Liver (tissue), 9 donors: Measurements from ENCODE around the gene SRSF10. TPM values are rescaled to one million over a fixed set of nuclear protein-coding genes. Genes with fewer than 3 reads are reported as not detected.
"Not testable (repeated sequence)": the region's sequence is repeated elsewhere in the genome, so short reads cannot be mapped to it uniquely, and the experiment has no call there.

Experiments used
- DNase-seq: peaks from one replicate; pipeline ENCODE4 v3.0.0-alpha.2; 2017; ENCODE audit warnings: low spot score
- H3K27ac ChIP-seq, 2 donors: one replicate each; pipeline ENCODE4 v1.7.0; 2013; ENCODE audit warnings: inconsistent platforms in 2 of 2, low read length in 2 of 2, control low read depth in 1 of 2, low read depth in 1 of 2, mild to moderate bottlenecking in 1 of 2
- H3K27me3 ChIP-seq, 4 donors: one replicate each; pipeline versions ENCODE4 v1.6.1 to v1.7.0; 2013; ENCODE audit warnings: low read length in 3 of 4, inconsistent platforms in 1 of 4, mild to moderate bottlenecking in 1 of 4, moderate library complexity in 1 of 4; ENCODE audit not compliant: control insufficient read depth in 4 of 4, insufficient read depth in 4 of 4
- H3K36me3 ChIP-seq, 4 donors: one replicate each; pipeline versions ENCODE4 v1.6.1 to v1.7.0; 2013; ENCODE audit warnings: low read length in 3 of 4, mild to moderate bottlenecking in 3 of 4, low read depth in 1 of 4, moderate library complexity in 1 of 4; ENCODE audit not compliant: control insufficient read depth in 4 of 4, insufficient read depth in 3 of 4
- H3K4me1 ChIP-seq, 4 donors: one replicate each; pipeline versions ENCODE4 v1.6.1 to v1.7.0; 2013; ENCODE audit warnings: low read length in 3 of 4, mild to moderate bottlenecking in 3 of 4, moderate library complexity in 1 of 4; ENCODE audit not compliant: control insufficient read depth in 4 of 4, insufficient read depth in 4 of 4
- H3K4me3 ChIP-seq, 3 donors: one replicate each; pipeline versions ENCODE4 v1.6.1 to v1.7.0; 2013; ENCODE audit warnings: low read length in 3 of 3, control low read depth in 1 of 3, low read depth in 1 of 3, mild to moderate bottlenecking in 1 of 3
- H3K9ac ChIP-seq, 2 donors: one replicate each; pipeline ENCODE4 v1.7.0; 2013; ENCODE audit warnings: low read length in 2 of 2, mild to moderate bottlenecking in 2 of 2, moderate library complexity in 2 of 2, control low read depth in 1 of 2, low read depth in 1 of 2
- H3K9me3 ChIP-seq, 4 donors: one replicate each; pipeline versions ENCODE4 v1.6.1 to v1.7.0; 2013; ENCODE audit warnings: low read length in 3 of 4; ENCODE audit not compliant: control insufficient read depth in 4 of 4
- EGR1 ChIP-seq, 2 donors: IDR thresholded peaks; 2 replicates each; pipeline ENCODE4 v1.6.1; 2016 to 2018; ENCODE audit warnings: antibody characterized with exemption in 2 of 2, low read depth in 2 of 2
- FOXA1 ChIP-seq: IDR thresholded peaks from 2 replicates; pipeline ENCODE4 v1.6.1; 2016; ENCODE audit warnings: antibody characterized with exemption
- FOXA2 ChIP-seq: IDR thresholded peaks from 2 replicates; pipeline ENCODE4 v1.6.1; 2016; ENCODE audit warnings: antibody characterized with exemption
- GABPA ChIP-seq, 2 donors: IDR thresholded peaks in 1 of 2; conservative IDR thresholded peaks in 1 of 2; 2 replicates each; pipeline ENCODE4 v1.6.1; 2016; ENCODE audit warnings: antibody characterized with exemption in 2 of 2, mild to moderate bottlenecking in 1 of 2, moderate library complexity in 1 of 2
- HNF4A ChIP-seq, 2 donors: conservative IDR thresholded peaks; 2 replicates each; pipeline ENCODE4 v1.6.1; 2016; ENCODE audit warnings: antibody characterized with exemption in 2 of 2, mild to moderate bottlenecking in 2 of 2
- HNF4G ChIP-seq: IDR thresholded peaks from 2 replicates; pipeline ENCODE4 v1.6.1; 2016; ENCODE audit warnings: antibody characterized with exemption
- JUND ChIP-seq, 2 donors: IDR thresholded peaks; 2 replicates each; pipeline ENCODE4 v1.6.1; 2016; ENCODE audit warnings: antibody characterized with exemption in 2 of 2
- NR2F2 ChIP-seq: IDR thresholded peaks from 2 replicates; pipeline ENCODE4 v1.6.1; 2016; ENCODE audit warnings: antibody characterized with exemption
- RAD21 ChIP-seq, 2 donors: IDR thresholded peaks; 2 replicates each; pipeline ENCODE4 v1.6.1; 2016; ENCODE audit warnings: antibody characterized with exemption in 2 of 2, mild to moderate bottlenecking in 2 of 2
- RXRA ChIP-seq, 2 donors: IDR thresholded peaks; 2 replicates each; pipeline ENCODE4 v1.6.1; 2017 to 2018; ENCODE audit warnings: antibody characterized with exemption in 2 of 2, mild to moderate bottlenecking in 1 of 2
- SP1 ChIP-seq: IDR thresholded peaks from 2 replicates; pipeline ENCODE4 v1.6.1; 2018; ENCODE audit warnings: antibody characterized with exemption, mild to moderate bottlenecking
- TAF1 ChIP-seq: conservative IDR thresholded peaks from 2 replicates; pipeline ENCODE4 v1.6.1; 2016; ENCODE audit warnings: antibody characterized with exemption, mild to moderate bottlenecking
- YY1 ChIP-seq: IDR thresholded peaks from 2 replicates; pipeline ENCODE4 v1.6.1; 2016; ENCODE audit warnings: antibody characterized with exemption, mild to moderate bottlenecking
- WGBS: extraction: QIAGEN DNeasy Blood & Tissue Kit; methylation state at CpG from one replicate; pipeline ENCODE4 v1.1.7; 2013; 5-methylcytosine and 5-hydroxymethylcytosine counted together
- polyA plus RNA-seq, 2 donors: library from polyadenylated mRNA; stranded (reverse) in 1 of 2; unstranded in 1 of 2; fragments of 200-250 nt in 1 of 2; fragments of >200 nt in 1 of 2; fragmentation: Nextera tagmentation in 1 of 2; extraction: Ambion mirVana in 1 of 2; gene quantifications; one replicate each; pipeline versions ENCODE4 v1.2.1 to v1.2.3, GENCODE V29; 2013 to 2015
- total RNA-seq, 2 donors: library from RNA; depleted of rRNA; stranded (reverse); fragments of >200 nt; gene quantifications; one replicate each; pipeline ENCODE4 v1.2.3, GENCODE V29; 2014
- TF ChIP-seq, protein P1 (sequence below): IDR thresholded peaks from 2 replicates; pipeline ENCODE4 v1.6.1; 2016; ENCODE audit warnings: antibody characterized with exemption, mild to moderate bottlenecking
- TF ChIP-seq, protein P2 (sequence below): IDR thresholded peaks from 2 replicates; pipeline ENCODE4 v1.6.1; 2016; ENCODE audit warnings: antibody characterized with exemption
- TF ChIP-seq, protein P3 (sequence below): IDR thresholded peaks from 2 replicates; pipeline ENCODE4 v1.6.1; 2016; ENCODE audit warnings: antibody characterized with exemption
- TF ChIP-seq, protein P4 (sequence below): fragments of 150-350 bp; IDR thresholded peaks from 2 replicates; pipeline ENCODE4 v1.5.1; 2017; ENCODE audit warnings: improper control_type of control experiment, low read depth, low read length; ENCODE audit not compliant: missing input control
- TF ChIP-seq, protein P5 (sequence below): IDR thresholded peaks from 2 replicates; pipeline ENCODE4 v1.6.1; 2016; ENCODE audit warnings: antibody characterized with exemption
- donor health status: healthy.
- donor health status: healthy.
- donor health status: healthy.
- donor health status: healthy.
- donor health status: healthy.

SRSF10 gene
- total and polyA plus RNA-seq, 4 donors: 29.9 to 77.5 (median 63.8) TPM

DNA sequence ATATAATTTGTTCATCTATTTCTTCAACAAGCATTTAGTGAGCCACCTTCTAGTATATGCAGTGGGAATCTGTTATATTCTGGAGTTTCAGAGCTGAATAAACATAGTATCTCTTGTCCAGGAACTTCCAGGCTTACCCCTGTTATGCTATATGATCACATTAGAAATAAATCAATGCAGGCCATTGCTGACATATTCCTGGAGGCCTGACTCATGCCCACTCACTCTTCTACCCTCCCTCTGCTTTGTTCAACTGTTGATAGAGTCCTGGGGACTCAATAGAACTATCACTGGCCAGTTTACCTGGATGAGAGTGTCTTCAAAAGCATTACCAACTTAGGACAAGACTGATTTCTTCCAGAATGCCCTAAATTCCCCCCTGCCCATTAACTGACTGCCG, 29.3 kb upstream of the SRSF10 start:
- Histone ChIP-seq H3K27me3 (no peaks in the 10 kb centered on the region), H3K27ac (no peak overlapping the region), H3K4me3 (no peak overlapping the region), H3K9ac (no peak overlapping the region), H3K36me3 (no peaks in the 10 kb centered on the region), H3K4me1 (no peaks in the 10 kb centered on the region), H3K9me3 (no peaks in the 10 kb centered on the region)
- TF ChIP-seq EGR1 (IDR thresholded peaks at IDR 0.05; ENCODE audit: low read depth in 2 of 2) (no peak), RXRA (IDR thresholded peaks at IDR 0.05) (no peak), HNF4G (no peak), NR2F2 (no peak), JUND (IDR thresholded peaks at IDR 0.05) (no peak), RAD21 (IDR thresholded peaks at IDR 0.05) (no peak), HNF4A (conservative IDR thresholded peaks at IDR 0.05) (no peak), FOXA2 (no peak), GABPA (IDR thresholded peaks at IDR 0.05 in 1 of 2, conservative IDR thresholded peaks at IDR 0.05 in 1 of 2) (no peak), FOXA1 (no peak), YY1 (no peak), TAF1 (no peak), SP1 (no peak)
- TF ChIP-seq, protein P1, sequence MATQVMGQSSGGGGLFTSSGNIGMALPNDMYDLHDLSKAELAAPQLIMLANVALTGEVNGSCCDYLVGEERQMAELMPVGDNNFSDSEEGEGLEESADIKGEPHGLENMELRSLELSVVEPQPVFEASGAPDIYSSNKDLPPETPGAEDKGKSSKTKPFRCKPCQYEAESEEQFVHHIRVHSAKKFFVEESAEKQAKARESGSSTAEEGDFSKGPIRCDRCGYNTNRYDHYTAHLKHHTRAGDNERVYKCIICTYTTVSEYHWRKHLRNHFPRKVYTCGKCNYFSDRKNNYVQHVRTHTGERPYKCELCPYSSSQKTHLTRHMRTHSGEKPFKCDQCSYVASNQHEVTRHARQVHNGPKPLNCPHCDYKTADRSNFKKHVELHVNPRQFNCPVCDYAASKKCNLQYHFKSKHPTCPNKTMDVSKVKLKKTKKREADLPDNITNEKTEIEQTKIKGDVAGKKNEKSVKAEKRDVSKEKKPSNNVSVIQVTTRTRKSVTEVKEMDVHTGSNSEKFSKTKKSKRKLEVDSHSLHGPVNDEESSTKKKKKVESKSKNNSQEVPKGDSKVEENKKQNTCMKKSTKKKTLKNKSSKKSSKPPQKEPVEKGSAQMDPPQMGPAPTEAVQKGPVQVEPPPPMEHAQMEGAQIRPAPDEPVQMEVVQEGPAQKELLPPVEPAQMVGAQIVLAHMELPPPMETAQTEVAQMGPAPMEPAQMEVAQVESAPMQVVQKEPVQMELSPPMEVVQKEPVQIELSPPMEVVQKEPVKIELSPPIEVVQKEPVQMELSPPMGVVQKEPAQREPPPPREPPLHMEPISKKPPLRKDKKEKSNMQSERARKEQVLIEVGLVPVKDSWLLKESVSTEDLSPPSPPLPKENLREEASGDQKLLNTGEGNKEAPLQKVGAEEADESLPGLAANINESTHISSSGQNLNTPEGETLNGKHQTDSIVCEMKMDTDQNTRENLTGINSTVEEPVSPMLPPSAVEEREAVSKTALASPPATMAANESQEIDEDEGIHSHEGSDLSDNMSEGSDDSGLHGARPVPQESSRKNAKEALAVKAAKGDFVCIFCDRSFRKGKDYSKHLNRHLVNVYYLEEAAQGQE: no peak
- TF ChIP-seq, protein P2, sequence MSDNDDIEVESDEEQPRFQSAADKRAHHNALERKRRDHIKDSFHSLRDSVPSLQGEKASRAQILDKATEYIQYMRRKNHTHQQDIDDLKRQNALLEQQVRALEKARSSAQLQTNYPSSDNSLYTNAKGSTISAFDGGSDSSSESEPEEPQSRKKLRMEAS: no peak
- TF ChIP-seq, protein P3, sequence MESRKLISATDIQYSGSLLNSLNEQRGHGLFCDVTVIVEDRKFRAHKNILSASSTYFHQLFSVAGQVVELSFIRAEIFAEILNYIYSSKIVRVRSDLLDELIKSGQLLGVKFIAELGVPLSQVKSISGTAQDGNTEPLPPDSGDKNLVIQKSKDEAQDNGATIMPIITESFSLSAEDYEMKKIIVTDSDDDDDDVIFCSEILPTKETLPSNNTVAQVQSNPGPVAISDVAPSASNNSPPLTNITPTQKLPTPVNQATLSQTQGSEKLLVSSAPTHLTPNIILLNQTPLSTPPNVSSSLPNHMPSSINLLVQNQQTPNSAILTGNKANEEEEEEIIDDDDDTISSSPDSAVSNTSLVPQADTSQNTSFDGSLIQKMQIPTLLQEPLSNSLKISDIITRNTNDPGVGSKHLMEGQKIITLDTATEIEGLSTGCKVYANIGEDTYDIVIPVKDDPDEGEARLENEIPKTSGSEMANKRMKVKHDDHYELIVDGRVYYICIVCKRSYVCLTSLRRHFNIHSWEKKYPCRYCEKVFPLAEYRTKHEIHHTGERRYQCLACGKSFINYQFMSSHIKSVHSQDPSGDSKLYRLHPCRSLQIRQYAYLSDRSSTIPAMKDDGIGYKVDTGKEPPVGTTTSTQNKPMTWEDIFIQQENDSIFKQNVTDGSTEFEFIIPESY: no peak
- TF ChIP-seq, protein P4, sequence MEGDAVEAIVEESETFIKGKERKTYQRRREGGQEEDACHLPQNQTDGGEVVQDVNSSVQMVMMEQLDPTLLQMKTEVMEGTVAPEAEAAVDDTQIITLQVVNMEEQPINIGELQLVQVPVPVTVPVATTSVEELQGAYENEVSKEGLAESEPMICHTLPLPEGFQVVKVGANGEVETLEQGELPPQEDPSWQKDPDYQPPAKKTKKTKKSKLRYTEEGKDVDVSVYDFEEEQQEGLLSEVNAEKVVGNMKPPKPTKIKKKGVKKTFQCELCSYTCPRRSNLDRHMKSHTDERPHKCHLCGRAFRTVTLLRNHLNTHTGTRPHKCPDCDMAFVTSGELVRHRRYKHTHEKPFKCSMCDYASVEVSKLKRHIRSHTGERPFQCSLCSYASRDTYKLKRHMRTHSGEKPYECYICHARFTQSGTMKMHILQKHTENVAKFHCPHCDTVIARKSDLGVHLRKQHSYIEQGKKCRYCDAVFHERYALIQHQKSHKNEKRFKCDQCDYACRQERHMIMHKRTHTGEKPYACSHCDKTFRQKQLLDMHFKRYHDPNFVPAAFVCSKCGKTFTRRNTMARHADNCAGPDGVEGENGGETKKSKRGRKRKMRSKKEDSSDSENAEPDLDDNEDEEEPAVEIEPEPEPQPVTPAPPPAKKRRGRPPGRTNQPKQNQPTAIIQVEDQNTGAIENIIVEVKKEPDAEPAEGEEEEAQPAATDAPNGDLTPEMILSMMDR: no peak
- TF ChIP-seq, protein P5, sequence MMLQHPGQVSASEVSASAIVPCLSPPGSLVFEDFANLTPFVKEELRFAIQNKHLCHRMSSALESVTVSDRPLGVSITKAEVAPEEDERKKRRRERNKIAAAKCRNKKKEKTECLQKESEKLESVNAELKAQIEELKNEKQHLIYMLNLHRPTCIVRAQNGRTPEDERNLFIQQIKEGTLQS: no peak
- 87% methylated on average over 1 of the region's 1 CpG for WGBS
- no peak for DNase-seq

DNA sequence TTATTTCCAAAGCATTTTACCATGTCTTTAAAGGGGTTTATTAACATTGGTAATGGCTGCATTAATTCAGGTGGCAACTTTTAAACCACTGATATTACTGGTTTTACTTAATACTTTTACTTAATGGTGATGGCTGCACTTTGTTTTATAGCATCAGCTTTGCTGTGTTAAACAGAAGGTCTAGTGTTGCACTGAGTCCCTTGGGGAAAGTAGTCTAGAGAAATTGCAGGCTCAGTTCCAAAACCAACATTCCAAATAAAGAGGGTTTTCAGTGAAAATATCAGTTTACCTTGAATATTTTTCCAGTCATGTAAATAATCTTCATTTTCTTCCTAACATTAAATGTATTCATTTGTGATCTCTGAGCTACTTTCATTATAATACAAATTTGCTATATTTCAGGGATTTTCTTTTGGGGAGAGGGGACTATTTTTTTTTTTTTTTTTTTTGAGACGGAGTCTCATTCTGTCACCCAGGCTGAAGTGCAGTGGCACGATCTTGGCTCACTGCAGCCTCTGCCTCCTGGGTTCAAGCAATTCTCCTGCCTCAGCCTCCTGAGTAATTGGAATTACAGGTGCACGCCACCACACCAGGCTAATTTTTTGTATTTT, 28.6 kb upstream of the SRSF10 start:
- not testable (repeated sequence) for H3K9ac ChIP-seq, H3K4me1 ChIP-seq, H3K4me3 ChIP-seq, H3K9me3 ChIP-seq, DNase-seq, H3K27ac ChIP-seq, H3K36me3 ChIP-seq, H3K27me3 ChIP-seq
- 60% methylated on average over 3 of the region's 3 CpGs for WGBS
